K562 (cell line): Measurements from ENCODE around the gene LHPP. TPM values are rescaled to one million over a fixed set of nuclear protein-coding genes. Genes with fewer than 3 reads are reported as not detected.

ENCODE experiments used
- BMI1 ChIP-seq: fragments of 150-350 bp; IDR thresholded peaks from 2 replicates; pipeline ENCODE4 v1.6.1; 2014; ENCODE audit warnings: low read length
- FOXJ2 ChIP-seq: fragments of 200-800 bp; sonication (Bioruptor generic); IDR thresholded peaks from 2 replicates; pipeline ENCODE4 v1.6.1; 2016; ENCODE audit warnings: missing genetic modification characterization, missing compliant biosample characterization
- NR2F6 ChIP-seq: fragments of 450-650 bp; formaldehyde crosslinking; IDR thresholded peaks from 2 replicates; pipeline ENCODE4 v1.4.0; 2020; ENCODE audit warnings: mild to moderate bottlenecking
- ZNF707 ChIP-seq: fragments of 250-450 bp; sonication (Bioruptor Pico); conservative IDR thresholded peaks from 2 replicates; pipeline ENCODE4 v1.8.0; 2022; ENCODE audit warnings: inconsistent platforms, mild to moderate bottlenecking, moderate library complexity
- ZNF77 ChIP-seq: fragments of 250-450 bp; sonication (Bioruptor Pico); IDR thresholded peaks from 2 replicates; pipeline ENCODE4 v1.5.0; 2020
- polyA plus RNA-seq, 8 experiments: library from polyadenylated mRNA; depleted of rRNA in 4 of 8; stranded (reverse) in 5 of 8; unstranded in 3 of 8; fragments of >200 nt; fragmentation: Nextera tagmentation in 2 of 8; fragmentation: Illumina TruSeq in 1 of 8; extraction: Ambion mirVana in 2 of 8; extraction: Trizol in 1 of 8; gene quantifications; 2 replicates each; pipeline versions ENCODE4 v1.2.1 to v1.2.3, GENCODE V29; 2011 to 2014; ENCODE audit warnings: inconsistent platforms in 1 of 8, missing spikeins in 1 of 8
- total RNA-seq, 7 experiments: library from RNA; depleted of rRNA in 6 of 7; stranded (reverse); fragments of >200 nt in 6 of 7; fragmentation: Illumina TruSeq in 2 of 7; extraction: Trizol in 2 of 7; gene quantifications; 2 replicates each; pipeline versions ENCODE4 v1.2.1 to v1.2.3, GENCODE V29; 2011 to 2021; ENCODE audit warnings: low replicate concordance in 1 of 7
- TF ChIP-seq, protein P1 (sequence below): fragments of 250-450 bp; sonication (Bioruptor Pico); IDR thresholded peaks from 2 replicates; pipeline ENCODE4 v1.5.0; 2020; ENCODE audit warnings: mild to moderate bottlenecking
- TF ChIP-seq, protein P2 (sequence below), 2 experiments: fragments of 200-800 bp in 1 of 2; sonication (Bioruptor generic) in 1 of 2; sonication (generic) in 1 of 2; formaldehyde crosslinking in 1 of 2; IDR thresholded peaks in 1 of 2; conservative IDR thresholded peaks in 1 of 2; 2 replicates each; pipeline versions ENCODE4 v1.5.0 to v1.6.1; 2016 to 2020; ENCODE audit warnings: missing compliant biosample characterization in 1 of 2, missing genetic modification characterization in 1 of 2, missing genetic modification reagents in 1 of 2

LHPP gene
- total and polyA plus RNA-seq, 9 of the 15 experiments (the other 6 are each of a cell fraction or from before 2014, with no cell fraction given) = 0.34 to 7.4 (median 3.0) TPM

DNA sequence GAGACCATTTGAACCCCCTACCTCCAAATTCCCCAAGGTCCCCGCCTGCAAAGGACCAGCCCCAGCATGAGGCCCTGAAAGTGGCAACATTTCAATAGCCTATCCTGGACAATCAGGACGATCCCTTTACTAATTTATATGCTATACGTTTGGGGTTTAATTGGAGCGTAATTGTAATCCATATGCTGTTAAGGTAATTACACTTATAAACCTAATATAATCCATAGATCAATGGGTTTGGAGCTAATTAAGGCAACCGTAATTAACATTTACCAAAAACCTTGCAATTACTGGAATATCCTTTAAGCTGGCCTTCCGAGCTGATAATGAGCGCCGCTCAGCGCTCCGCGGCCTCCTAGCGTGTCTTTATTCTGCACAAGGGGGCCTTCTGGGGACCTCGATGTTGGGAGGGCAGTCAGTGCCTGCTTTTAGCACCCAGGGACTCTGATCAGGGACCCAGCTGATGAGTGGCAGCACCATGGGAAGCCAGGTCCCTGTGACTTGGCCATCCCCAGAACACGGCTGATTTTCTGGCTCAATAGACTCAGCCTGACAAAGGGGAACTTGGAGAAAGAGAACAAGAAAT, 91.2 kb downstream of the LHPP start (continued):
- TF ChIP-seq, protein P1, sequence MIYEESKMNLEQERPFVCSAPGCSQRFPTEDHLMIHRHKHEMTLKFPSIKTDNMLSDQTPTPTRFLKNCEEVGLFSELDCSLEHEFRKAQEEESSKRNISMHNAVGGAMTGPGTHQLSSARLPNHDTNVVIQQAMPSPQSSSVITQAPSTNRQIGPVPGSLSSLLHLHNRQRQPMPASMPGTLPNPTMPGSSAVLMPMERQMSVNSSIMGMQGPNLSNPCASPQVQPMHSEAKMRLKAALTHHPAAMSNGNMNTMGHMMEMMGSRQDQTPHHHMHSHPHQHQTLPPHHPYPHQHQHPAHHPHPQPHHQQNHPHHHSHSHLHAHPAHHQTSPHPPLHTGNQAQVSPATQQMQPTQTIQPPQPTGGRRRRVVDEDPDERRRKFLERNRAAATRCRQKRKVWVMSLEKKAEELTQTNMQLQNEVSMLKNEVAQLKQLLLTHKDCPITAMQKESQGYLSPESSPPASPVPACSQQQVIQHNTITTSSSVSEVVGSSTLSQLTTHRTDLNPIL = no peak
- TF ChIP-seq, protein P2, sequence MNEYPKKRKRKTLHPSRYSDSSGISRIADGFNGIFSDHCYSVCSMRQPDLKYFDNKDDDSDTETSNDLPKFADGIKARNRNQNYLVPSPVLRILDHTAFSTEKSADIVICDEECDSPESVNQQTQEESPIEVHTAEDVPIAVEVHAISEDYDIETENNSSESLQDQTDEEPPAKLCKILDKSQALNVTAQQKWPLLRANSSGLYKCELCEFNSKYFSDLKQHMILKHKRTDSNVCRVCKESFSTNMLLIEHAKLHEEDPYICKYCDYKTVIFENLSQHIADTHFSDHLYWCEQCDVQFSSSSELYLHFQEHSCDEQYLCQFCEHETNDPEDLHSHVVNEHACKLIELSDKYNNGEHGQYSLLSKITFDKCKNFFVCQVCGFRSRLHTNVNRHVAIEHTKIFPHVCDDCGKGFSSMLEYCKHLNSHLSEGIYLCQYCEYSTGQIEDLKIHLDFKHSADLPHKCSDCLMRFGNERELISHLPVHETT (CRISPR knock-in tag; conservative IDR thresholded peaks at IDR 0.05 in 1 of 2, IDR thresholded peaks at IDR 0.05 in 1 of 2) = no peak
- TF ChIP-seq FOXJ2 (no peak), BMI1 (no peak), NR2F6 (no peak), ZNF707 (no peak), ZNF77 (CRISPR knock-in tag) (no peak)
